Right lung (tissue), 10 donors: ENCODE data around the gene EMID1. TPM values are rescaled to one million over a fixed set of nuclear protein-coding genes. Genes with fewer than 3 reads are reported as not detected.
A peak's percentile ranks its signal among the peaks of the same experiment; 100 is the strongest.

ENCODE experiments used
- DNase-seq, 2 donors: peaks; one replicate each; pipeline ENCODE4 v3.0.0-alpha.2; 2013
- long read RNA-seq, 8 donors: transcript quantifications; one replicate each; lab custom pipeline, GENCODE V29; 2026
- polyA plus RNA-seq, 5 donors: library from polyadenylated mRNA; unstranded; fragments of 120-200 nt; gene quantifications; one replicate each; pipeline versions ENCODE4 v1.2.1 to v1.2.3, GENCODE V29; 2013; ENCODE audit warnings: inconsistent platforms in 1 of 5, low replicate concordance in 1 of 5; ENCODE audit not compliant: insufficient read length in 5 of 5, insufficient read depth in 1 of 5

The EMID1 gene
- 100 to 1,000 TPM in 1 of 5 donors, 10 to 100 TPM in 4; 66.2 to 124 (median 89.7) TPM for polyA plus RNA-seq
- long read RNA-seq, donor 1, transcript EMID1-203 (15 exons, 2,118 nt), result major isoform, 16 of 34 reads
- long read RNA-seq, donor 1, transcript EMID1-201 (15 exons, 2,173 nt), result minor isoform, 13 of 34 reads
- long read RNA-seq, donor 1, partial matches to known transcripts, result 5 of 34 reads
- long read RNA-seq, donor 1, other reads (novel, unspliced or antisense), result 0 of 34 reads
- long read RNA-seq, donor 2, transcript EMID1-203 (15 exons, 2,118 nt), result major isoform, 11 of 22 reads
- long read RNA-seq, donor 2, transcript EMID1-201 (15 exons, 2,173 nt), result major isoform, 11 of 22 reads
- long read RNA-seq, donor 2, partial matches to known transcripts, result 0 of 22 reads
- long read RNA-seq, donor 2, other reads (novel, unspliced or antisense), result 0 of 22 reads
- long read RNA-seq, donor 3, transcript EMID1-203 (15 exons, 2,118 nt), result minor isoform, 12 of 91 reads
- long read RNA-seq, donor 3, transcript EMID1-201 (15 exons, 2,173 nt), result major isoform, 17 of 91 reads
- long read RNA-seq, donor 3, partial matches to known transcripts, result 45 of 91 reads
- long read RNA-seq, donor 3, other reads (novel, unspliced or antisense), result 17 of 91 reads
- long read RNA-seq, donor 4, transcript EMID1-201 (15 exons, 2,173 nt), result minor isoform, 8 of 25 reads
- long read RNA-seq, donor 4, transcript EMID1-203 (15 exons, 2,118 nt), result major isoform, 12 of 25 reads
- long read RNA-seq, donor 4, partial matches to known transcripts, result 5 of 25 reads
- long read RNA-seq, donor 4, other reads (novel, unspliced or antisense), result 0 of 25 reads
- long read RNA-seq, donor 5, transcript EMID1-203 (15 exons, 2,118 nt), result major isoform, 16 of 23 reads
- long read RNA-seq, donor 5, transcript EMID1-201 (15 exons, 2,173 nt), result minor isoform, 7 of 23 reads
- long read RNA-seq, donor 5, partial matches to known transcripts, result 0 of 23 reads
- long read RNA-seq, donor 5, other reads (novel, unspliced or antisense), result 0 of 23 reads
- long read RNA-seq, donor 6, transcript EMID1-201 (15 exons, 2,173 nt), result major isoform, 16 of 55 reads
- long read RNA-seq, donor 6, transcript EMID1-203 (15 exons, 2,118 nt), result minor isoform, 12 of 55 reads
- long read RNA-seq, donor 6, partial matches to known transcripts, result 26 of 55 reads
- long read RNA-seq, donor 6, other reads (novel, unspliced or antisense), result 0 of 55 reads
- long read RNA-seq, donor 7, transcript EMID1-203 (15 exons, 2,118 nt), result minor isoform, 13 of 60 reads
- long read RNA-seq, donor 7, transcript EMID1-201 (15 exons, 2,173 nt), result major isoform, 17 of 60 reads
- long read RNA-seq, donor 7, partial matches to known transcripts, result 25 of 60 reads
- long read RNA-seq, donor 7, other reads (novel, unspliced or antisense), result 5 of 60 reads
- long read RNA-seq, donor 8, transcript EMID1-203 (15 exons, 2,118 nt), result major isoform, 5 of 10 reads
- long read RNA-seq, donor 8, transcript EMID1-201 (15 exons, 2,173 nt), result major isoform, 5 of 10 reads
- long read RNA-seq, donor 8, partial matches to known transcripts, result 0 of 10 reads
- long read RNA-seq, donor 8, other reads (novel, unspliced or antisense), result 0 of 10 reads

DNA sequence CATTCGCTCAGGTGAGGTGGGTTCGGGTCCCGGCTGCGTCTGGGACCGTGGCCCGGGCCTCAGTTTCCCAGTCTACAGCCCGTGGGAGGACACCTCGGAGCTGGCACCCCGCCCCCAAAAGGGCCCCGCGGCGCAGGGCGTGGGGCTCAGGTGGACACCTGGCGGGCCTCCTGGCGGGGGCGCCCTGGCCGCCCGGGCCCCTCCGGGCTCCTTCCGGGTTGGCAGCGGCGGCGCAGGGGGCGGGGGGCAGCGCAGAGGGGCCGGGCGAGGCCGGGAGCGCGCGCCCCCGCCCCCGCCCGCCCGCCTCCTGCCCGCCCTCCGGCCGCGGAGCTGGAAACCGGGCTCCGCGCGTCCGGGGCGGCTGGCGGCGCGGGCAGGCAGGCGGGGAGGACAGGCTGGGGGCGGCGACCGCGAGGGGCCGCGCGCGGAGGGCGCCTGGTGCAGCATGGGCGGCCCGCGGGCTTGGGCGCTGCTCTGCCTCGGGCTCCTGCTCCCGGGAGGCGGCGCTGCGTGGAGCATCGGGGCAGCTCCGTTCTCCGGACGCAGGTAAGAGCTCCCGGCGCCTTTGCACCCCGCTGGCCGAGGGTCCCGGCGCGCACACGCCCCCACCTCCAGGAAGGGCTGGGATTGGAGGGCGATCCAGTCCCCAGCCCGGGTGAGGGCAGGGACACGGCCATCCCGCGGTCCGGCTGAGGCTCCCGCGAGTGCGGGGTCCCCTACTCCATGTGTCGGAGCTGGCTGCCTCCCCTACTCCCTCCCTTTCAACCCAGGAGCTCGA lies at the start of gene EMID1:
Gene EMID1 (plus strand): TSS at position 303 of the 778 bp plus-strand sequence. CDS start 143 bp downstream, at position 446.
- peak in 1 of 2 donors; percentile 47 for DNase-seq

DNA sequence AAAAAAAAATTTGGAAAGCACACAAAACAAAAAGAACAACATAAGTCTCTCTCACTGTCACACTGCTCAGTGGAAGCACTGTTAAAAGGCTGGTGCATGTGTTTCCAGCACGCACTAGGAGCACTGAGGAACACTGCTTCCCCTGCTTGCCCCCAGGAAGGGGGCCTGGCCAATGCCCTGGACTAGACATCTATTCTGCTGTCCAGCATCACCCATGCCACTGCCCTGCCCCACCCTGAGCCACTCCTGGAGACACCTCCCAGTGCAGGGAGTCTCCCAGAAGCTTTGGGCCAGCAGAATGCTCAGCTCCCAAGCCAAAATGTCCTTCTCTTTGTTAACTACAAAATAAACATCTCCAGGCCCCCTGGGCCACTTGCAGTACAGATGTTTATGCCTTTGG lies 49.7 kb upstream of the EMID1 start:
- no peak for DNase-seq

DNA sequence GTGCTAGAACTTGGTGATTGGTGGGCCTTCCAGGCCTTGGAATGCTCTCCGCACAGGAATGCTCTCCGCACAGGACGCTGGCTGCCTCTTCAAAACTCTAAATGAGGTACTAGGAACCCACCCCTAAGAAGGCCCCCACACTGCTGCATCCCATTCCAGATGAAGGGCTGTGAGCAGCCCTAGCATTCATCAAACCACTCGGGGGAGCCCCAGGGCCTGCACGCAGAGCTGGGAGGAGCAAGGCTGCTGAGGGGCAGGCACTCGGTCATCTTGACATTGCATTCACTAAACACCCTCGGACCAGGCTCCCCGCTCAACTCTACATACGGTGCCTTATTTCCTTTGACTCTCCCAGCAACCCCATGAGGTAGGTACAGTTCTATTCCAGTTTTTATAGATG lies 49.2 kb upstream of the EMID1 start:
- no peak for DNase-seq

DNA sequence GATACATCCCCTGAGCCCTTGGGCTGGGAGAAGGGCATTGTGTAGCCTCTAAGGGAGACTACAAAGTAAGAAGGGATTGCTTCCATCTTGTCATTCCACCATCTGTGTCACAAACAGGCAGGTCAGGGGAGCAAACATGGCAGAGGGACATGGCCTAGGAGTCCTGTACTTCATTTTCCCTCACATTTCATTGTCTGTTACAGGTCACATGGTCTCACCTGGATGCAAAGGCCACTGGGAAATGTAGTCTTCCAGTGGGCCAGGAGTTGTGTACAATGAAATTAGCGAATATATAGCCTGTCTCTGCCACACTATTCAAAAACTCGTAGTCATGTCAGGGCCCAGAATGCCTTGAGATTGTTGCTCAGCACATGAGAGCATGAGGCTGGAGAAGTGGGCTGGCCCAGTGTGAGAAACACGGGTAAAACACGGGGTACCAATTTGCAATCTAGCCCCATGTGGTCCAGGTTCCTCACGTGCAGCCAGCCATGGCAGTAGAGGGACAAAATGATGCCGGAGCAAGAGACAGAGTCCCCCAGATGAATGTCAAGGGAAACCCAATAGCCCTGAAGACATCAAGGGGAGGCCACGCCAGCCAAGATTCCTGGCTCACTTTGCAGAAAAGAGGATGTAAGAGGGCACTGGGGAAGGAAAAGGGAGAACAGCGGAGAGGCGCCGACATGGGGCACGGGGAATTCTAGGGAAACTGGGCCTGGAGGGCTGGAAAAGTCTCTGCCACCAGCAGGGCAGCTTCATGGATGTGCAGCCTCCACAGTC lies 47.7 kb upstream of the EMID1 start:
- DNase-seq, result no peak

DNA sequence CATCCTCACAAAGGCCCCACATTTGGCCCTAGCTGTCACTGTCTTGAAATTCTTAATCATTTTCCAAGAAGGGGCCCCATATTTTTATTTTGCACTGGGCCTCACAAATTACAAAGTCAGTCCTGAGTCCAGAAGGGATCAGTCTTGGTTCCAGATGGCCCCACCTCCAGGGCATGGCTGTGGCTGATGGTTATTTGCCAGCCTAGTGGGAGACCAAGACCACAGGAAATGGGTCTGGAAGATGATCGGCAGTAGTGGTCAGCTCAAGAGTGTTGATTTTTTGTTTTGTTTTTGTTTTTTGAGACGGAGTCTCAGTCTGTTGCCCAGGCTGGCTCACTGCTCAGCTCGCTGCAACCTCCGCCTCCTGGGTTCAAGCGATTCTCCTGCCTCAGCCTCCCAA lies 47.1 kb upstream of the EMID1 start:
- no peak for DNase-seq

DNA sequence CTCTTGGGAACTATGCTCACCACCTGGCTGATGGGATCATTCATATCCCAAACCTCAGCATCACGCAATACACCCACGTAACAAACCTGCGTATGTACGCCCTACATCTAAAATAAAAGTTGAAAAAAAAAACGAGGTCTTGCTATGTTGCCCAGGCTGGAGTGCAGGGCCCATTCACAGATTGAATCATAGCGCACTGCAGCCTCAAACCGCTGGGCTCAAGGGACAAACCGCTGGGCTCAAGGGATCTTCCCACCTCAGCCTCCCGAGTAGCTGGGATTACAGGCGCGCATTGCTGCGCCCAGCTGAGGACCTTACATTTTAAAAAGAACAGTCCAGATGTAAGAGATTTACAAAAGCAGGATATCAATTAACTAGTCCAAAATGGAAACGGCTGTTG lies 41.9 kb upstream of the EMID1 start:
- DNase-seq, result no peak

DNA sequence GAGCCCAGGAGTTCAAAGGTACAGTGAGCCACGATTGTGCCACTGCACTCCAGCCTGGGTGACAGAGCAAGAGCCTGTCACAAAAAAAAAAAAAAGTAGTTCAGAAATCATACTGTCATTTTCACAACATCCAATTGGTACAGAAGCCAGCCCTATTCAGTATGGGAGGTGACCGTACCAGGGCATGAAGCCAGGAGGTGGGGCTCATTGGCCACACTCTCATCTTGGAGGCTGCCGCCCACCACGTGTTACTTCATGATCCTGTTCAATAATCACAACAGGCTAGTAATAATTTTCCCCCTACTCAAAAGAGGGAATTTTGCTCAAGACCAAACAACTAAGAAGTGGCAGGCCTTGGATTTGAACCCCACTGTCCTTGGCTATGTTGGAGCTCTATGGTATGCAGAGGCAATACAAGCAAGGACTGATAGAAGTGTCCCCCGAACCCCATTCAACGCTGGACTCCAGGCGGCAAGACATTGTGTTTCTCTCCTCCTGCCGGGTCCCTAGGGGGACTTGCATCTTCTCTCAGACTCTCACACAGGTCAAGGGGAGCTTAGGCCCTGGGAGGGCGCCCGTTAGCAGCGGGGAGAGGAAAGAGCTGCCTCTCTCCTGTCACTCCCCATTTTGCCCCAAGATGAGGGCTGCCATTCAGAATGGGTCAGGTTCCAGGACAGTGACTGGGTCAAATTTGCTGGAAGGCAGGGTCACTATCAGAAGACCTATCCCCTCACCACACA lies 40.2 kb upstream of the EMID1 start:
- DNase-seq, result no peak

DNA sequence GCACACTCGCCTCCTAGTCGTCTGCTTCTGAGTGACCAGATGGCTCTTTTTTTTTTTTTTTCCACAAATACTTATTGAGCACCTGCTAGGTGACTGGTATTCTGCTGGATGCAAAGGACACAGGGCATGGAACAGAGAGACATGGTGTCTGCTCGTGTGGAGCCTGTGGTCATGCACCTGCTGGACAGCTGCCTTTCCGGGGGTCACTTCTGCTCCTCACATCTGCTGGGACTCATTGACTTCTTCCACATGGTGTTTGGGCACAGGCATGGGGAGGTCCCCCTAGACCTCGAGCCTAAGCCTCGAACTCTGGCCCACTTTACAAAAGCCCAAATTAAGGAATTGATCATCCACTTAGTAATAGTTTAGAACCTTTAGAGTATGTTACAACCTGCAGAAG lies 39.5 kb upstream of the EMID1 start:
- no peak for DNase-seq

DNA sequence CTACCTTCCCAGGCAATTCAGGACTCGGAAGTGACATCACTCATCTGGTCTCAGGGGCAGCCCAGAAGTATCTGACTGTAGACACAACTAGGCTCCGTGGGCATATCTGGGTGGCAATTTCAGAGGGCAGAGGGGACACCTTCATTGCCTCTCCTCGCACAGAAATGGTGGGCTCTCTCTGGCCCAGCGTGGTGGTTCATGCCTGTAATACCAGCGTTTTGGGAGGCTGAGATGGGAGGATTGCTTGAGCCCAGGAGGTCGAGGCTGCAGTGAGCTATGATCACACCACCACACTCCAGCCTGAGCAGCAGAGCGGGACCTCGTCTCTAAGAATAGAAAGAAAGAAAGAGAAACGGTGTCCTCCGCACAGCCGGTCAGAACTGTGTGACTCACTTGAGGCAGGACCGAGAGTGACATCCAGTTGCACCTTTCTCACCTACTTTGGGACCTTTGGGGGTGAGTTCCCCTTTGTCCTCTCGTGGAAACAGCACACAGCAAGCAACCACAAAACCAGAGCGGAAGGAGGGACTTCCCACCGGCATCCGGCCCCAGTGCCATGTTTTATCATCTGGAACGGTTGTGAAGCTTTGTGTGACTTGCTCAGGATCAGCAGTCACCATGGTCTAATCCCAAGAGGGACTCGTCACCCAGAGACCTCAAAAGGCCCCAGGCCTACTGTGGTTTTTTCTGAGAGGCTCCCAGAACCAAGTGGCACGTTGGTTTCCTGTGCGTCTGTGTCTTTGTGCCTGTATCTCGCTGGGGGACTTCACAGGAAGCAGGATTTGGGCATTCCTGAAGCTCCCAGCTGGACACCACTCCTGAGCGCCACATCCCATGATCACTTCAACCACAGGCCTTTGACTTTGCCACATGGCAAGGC lies 38.4 kb upstream of the EMID1 start:
- DNase-seq, result no peak

DNA sequence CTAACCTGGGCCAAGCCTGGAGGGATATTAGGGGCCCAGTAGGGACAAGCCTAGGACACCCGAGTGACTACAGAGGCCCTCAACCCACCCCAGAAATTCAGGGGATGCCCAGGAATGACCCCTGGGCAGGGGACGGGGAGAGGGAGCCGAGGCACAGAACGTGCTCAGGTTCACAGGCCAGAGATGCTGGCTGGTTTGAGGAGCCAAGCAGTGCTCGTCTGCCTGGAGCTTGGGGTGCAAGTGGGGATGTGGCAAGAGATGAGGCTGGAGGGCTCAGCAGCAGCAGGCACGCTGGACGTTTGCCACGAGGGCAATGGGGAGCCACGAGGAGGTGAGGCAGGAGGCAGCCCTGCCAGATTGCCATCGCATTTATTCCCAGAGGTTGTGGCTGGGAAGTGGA lies 34.0 kb upstream of the EMID1 start:
- no peak for DNase-seq

DNA sequence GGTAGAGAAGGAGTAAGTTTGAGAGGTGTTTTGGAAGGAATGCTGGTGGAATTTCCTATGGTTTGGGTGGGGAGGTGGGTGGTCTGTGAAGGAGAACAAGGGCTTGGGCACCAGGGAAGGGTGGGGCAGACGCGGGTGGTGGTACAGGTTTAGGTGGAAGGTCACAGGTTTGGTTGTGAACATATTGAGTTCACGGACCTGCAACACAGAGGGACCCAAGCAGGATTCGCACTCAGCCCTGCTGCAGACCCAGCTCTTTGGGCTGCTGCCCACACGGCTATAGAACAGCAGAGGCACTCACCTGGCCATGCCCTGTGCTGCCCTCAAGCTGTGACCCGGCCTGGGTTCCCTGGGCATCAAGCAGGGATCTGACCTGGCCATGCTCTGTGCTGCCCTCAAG lies 33.5 kb upstream of the EMID1 start:
- DNase-seq, result no peak

DNA sequence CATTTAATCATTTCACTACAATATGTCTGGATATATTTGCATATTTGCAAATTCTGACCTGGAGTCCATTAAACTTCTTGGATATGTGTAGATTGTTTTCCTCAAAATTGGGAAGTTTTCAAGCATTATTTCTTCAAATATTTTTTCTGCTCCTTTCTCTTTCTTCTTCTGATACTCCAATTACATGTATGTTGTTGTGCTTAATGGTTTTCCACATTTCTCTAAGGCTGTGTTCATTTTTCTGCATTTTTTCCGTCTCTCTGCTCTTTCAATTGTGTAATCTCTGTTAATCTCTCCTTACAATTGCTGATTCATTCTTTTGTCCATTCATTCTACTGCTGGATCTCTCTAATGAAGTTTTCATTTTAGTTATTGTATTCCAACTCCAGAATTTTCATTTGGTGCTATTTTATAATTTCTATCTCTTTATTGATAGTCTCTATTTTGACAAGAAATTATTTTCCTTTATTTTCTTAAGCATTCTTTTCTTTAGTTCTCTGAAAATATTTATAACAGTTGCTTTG lies 30.3 kb upstream of the EMID1 start:
- no peak for DNase-seq

DNA sequence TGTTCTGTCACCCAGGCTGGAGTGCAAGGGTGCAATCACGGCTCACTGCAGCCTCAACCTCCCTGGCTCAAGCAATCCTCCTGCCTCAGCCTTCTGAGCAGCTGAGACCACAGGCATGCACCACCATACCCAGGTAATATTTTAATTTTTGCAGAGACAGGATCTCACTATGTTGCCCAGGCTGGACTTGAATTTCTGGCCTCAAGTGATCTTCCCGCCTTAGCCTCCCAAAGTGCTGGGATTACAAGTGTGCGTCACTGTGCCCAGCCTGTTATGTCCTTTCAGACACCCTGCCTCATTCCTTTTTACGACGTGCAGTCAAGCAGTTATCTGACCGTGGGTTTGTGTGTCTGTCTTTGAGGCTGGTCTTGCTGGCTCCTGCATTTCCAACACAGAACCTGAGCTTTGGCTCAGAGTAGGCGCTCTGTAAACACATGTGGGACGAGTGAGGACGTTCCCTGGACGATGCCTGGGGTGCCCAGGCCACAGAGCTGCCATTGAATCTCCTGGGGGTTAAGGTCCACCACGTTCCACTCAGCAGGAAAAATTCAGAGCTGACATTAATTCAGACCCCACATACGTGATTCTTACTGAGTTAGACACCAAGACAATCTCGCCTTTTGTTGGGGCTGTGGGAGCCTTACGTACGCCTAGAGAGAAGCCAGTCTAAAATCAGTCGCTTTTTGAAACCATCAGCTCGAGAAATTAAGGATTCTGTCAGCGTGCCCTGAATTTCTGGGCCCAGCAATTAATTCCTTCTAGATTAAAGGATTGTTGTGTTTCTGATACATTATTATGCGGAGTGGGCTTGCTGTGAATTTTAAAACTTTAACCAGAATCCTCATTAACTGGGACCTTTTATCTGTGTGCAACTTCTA lies 21.5 kb upstream of the EMID1 start:
- no peak for DNase-seq

DNA sequence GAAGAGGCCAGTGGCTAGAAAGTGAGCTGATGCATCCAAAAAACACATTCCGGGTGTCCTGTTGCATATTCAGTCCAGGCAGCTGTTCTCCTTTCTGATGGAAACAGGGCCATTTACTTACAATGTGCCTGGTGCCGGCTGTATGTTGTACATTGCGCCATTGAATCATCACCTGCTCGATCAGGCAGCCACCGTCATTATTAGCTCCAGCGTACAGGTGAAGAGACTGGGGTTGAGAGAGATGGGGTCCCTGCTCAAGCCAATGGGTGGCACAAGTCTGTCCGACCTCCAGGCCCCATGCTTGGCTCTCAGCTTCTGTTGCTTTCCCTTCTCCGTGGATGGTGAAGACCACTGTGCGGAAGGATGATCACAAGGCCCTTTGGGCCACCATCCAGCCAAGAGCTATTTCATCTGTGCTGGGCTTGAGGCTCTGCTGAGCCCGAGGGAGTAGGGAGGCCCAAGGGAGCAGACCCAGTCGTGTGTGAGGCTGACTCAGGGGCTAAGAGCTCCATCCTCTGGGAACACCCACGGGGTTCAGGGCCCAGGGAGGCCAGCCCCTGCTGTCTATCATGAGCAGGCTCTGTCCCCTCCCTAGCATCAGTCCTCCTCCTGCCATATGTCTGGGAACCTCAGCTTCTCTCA lies 20.7 kb upstream of the EMID1 start:
- DNase-seq, result no peak

DNA sequence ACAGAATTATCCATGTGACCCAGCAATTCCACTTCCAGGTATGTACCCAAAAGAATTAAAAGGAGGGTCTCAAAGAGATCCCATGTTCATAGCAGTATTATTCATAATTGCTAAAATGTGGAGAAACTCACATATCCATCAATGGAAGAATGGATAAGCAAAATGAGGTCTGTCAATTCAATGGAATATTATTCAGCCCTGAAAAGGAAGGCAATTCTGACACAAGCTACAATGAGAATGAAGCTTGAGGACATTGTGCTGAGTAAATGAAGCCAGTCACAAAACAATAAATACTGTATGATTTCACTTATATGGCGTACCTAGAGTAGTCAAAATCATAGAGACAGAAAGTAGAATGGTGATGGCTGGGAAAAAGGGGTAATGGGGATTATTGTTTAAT lies 19.4 kb upstream of the EMID1 start:
- DNase-seq, result no peak

DNA sequence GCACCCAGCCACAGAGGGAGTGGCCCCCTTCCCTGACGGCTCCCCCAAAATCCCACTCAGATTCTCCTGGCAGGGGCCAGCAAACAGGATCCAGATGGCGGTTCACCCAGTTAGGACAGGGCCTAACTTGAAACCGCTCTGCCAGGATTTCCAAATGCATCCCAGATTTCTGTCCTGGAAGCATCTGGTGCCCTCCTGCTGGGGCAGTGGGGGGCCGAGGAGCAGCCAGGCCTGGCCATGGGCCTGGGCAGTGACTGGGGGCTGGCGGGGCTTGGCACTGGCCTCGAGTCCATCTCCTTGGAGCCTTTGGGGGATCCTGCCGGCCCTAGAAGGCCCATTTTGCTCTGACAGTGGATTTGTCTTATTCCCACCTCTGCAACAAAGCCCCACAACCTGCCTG lies 17.9 kb upstream of the EMID1 start:
- no peak for DNase-seq
